Esophagus squamous epithelium (tissue), 4 donors: Measurements from ENCODE around the gene TTC9C.
A peak's percentile ranks its signal among the peaks of the same experiment; 100 is the strongest.

ENCODE experiments used
- POLR2A ChIP-seq, 4 donors: fragments of 450-650 bp; IDR thresholded peaks; one replicate each; pipeline ENCODE4 v1.6.1; 2017; ENCODE audit warnings: antibody characterized with exemption in 4 of 4, mild to moderate bottlenecking in 4 of 4, moderate library complexity in 3 of 4
- TF ChIP-seq, protein P1 (sequence below), 6 experiments: fragments of 450-650 bp in 4 of 6; fragments of 200-600 bp in 2 of 6; sonication (generic) in 2 of 6; IDR thresholded peaks; one replicate each; pipeline ENCODE4 v1.5.1; 2016 to 2019; ENCODE audit warnings: antibody characterized with exemption in 6 of 6, mild to moderate bottlenecking in 4 of 6, moderate library complexity in 4 of 6

DNA sequence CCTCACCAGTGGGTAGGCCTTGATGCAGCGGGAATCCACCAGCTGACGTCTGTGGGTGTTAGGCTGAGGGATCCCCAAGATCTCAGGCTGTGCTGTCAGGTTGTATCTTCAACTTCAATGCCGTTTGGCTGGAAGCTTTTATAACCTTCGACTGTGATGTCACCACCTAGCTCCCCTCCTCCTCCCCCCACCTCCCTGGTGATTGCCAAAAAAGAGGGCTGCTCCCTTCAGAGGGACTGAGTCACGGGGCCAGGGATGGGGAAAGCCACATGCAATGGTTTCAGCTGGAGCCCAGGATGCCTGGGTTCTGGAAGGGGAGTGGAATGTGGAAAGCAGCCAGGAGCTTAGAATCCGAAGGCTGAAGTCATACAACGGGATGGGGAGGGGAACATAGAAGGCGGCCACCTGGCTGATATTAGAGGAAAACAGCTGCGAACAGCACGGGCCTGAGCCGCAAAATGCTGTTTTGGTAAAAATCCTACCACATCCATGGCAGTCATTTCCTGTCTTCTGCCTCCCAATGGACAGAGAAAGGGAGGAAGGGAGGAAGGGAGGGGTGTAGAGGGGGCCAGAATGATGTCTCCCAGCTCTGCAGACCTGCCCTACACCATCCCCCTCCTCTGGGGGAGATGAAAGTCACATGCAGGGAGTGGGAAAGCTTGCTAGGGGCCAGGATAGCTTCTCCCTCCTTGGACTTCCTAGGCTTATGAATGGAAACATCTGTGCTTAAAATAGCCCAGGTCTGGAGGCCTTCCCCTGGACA lies 38.7 kb upstream of the TTC9C start, which contains the start of gene LRRN4CL:
- TF ChIP-seq, protein P1, sequence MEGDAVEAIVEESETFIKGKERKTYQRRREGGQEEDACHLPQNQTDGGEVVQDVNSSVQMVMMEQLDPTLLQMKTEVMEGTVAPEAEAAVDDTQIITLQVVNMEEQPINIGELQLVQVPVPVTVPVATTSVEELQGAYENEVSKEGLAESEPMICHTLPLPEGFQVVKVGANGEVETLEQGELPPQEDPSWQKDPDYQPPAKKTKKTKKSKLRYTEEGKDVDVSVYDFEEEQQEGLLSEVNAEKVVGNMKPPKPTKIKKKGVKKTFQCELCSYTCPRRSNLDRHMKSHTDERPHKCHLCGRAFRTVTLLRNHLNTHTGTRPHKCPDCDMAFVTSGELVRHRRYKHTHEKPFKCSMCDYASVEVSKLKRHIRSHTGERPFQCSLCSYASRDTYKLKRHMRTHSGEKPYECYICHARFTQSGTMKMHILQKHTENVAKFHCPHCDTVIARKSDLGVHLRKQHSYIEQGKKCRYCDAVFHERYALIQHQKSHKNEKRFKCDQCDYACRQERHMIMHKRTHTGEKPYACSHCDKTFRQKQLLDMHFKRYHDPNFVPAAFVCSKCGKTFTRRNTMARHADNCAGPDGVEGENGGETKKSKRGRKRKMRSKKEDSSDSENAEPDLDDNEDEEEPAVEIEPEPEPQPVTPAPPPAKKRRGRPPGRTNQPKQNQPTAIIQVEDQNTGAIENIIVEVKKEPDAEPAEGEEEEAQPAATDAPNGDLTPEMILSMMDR (IDR thresholded peaks at IDR 0.05), result no peak
- peak in 2 of 4 donors; percentile 34 to 43 for TF ChIP-seq POLR2A (IDR thresholded peaks at IDR 0.05)
